OCI-LY7 (cell line): ENCODE results near the gene DGLUCY. TPM values are rescaled to one million over a fixed set of nuclear protein-coding genes. Genes with fewer than 3 reads are reported as not detected.
"Not testable (repeated sequence)": the region's sequence is repeated elsewhere in the genome, so short reads cannot be mapped to it uniquely, and the experiment has no call there.

Source experiments
- BruUV-seq: library from RNA; stranded (reverse); fragments of 400-500 nt; replicated peaks from 2 replicates; lab custom pipeline; 2021; lab: Mats Ljungman, UMichigan
- CTCF ChIA-PET: fragments of 300-600 bp; sonication (Branson Sonifier 250); formaldehyde crosslinking; loops from one replicate; lab custom pipeline; 2022; ENCODE audit warnings: antibody characterized with exemption; ENCODE audit not compliant: unreplicated experiment; lab: Charles Lee
- POLR2A ChIA-PET: fragments of 300-600 bp; sonication (Branson Sonifier 250); formaldehyde crosslinking; loops from one replicate; lab custom pipeline; 2022; ENCODE audit warnings: antibody characterized with exemption; lab: Charles Lee
- DNase-seq: peaks from one replicate; pipeline ENCODE4 v3.0.0-alpha.2; 2015; ENCODE audit warnings: low spot score
- H2AFZ ChIP-seq: fragments of 200-600 bp; sonication (generic), shearing (Covaris generic); 2 replicates; pipeline ENCODE4 v1.6.1; 2014; ENCODE audit warnings: mild to moderate bottlenecking, antibody characterized with exemption, low read length, moderate library complexity
- H3K27ac ChIP-seq: fragments of 200-600 bp; sonication (generic); 2 replicates; pipeline ENCODE4 v1.5.1; 2014; ENCODE audit warnings: mixed run types, low read depth, mild to moderate bottlenecking, moderate library complexity, low read length, inconsistent platforms; ENCODE audit not compliant: poor library complexity, severe bottlenecking
- H3K36me3 ChIP-seq: fragments of 200-600 bp; sonication (generic); 2 replicates; pipeline ENCODE4 v1.6.1; 2014; ENCODE audit warnings: mild to moderate bottlenecking, antibody characterized with exemption, low read length, moderate library complexity, mixed read lengths; ENCODE audit not compliant: insufficient read depth
- H3K4me1 ChIP-seq: fragments of 200-600 bp; sonication (generic); 2 replicates; pipeline ENCODE4 v1.5.1; 2014; ENCODE audit warnings: mild to moderate bottlenecking, low read length; ENCODE audit not compliant: insufficient read depth, poor library complexity, severe bottlenecking
- H3K4me2 ChIP-seq: fragments of 200-600 bp; sonication (generic); 2 replicates; pipeline ENCODE4 v1.6.1; 2014; ENCODE audit warnings: mild to moderate bottlenecking, low read length
- H3K4me3 ChIP-seq: fragments of 200-600 bp; sonication (generic); 2 replicates; pipeline ENCODE4 v1.5.1; 2014; ENCODE audit warnings: mild to moderate bottlenecking, low read depth, low read length; ENCODE audit not compliant: poor library complexity, severe bottlenecking
- H3K79me2 ChIP-seq: fragments of 200-600 bp; sonication (generic); 2 replicates; pipeline ENCODE4 v1.6.1; 2016; ENCODE audit warnings: low read depth, mild to moderate bottlenecking, low read length, moderate library complexity, mixed read lengths; ENCODE audit not compliant: insufficient read depth
- H3K9me2 ChIP-seq: fragments of 200-600 bp; sonication (generic); 2 replicates; pipeline ENCODE4 v1.6.1; 2016; ENCODE audit warnings: mild to moderate bottlenecking, low read length, mixed read lengths; ENCODE audit not compliant: insufficient read depth
- H3K9me3 ChIP-seq: fragments of 200-600 bp; sonication (generic); 2 replicates; pipeline ENCODE4 v1.6.1; 2014; ENCODE audit warnings: mild to moderate bottlenecking, mixed run types, low read length, mixed read lengths
- H4K20me1 ChIP-seq: fragments of 200-600 bp; sonication (generic); 2 replicates; pipeline ENCODE4 v1.6.1; 2014; ENCODE audit warnings: mild to moderate bottlenecking, antibody characterized with exemption, low read length, moderate library complexity, mixed read lengths; ENCODE audit not compliant: insufficient read depth
- EZH2phosphoT487 ChIP-seq: fragments of 200-600 bp; sonication (generic); IDR thresholded peaks from 2 replicates; pipeline ENCODE4 v1.6.1; 2018; ENCODE audit warnings: low read depth, borderline replicate concordance, mild to moderate bottlenecking, mixed run types, antibody characterized with exemption, low read length, moderate library complexity, mixed read lengths
- intact Hi-C: fragments of 100-400 bp; cut with micrococcal nuclease; formaldehyde crosslinking; loops from one replicate; pipeline ENCODE4 v1.10.0; 2022; ENCODE audit not compliant: unreplicated experiment
- total RNA-seq, 2 experiments: library from RNA; depleted of rRNA in 1 of 2; stranded (reverse); fragments of >200 nt in 1 of 2; shearing (Covaris generic) in 1 of 2; gene quantifications; 2 replicates each; pipeline ENCODE4 v1.2.3, GENCODE V29; 2014 to 2022
- TF ChIP-seq, protein P1 (sequence below): fragments of 200-600 bp; sonication (generic); conservative IDR thresholded peaks from 2 replicates; pipeline ENCODE4 v1.5.1; 2014; ENCODE audit warnings: mild to moderate bottlenecking, antibody characterized with exemption, low read length, moderate library complexity, mixed read lengths

DGLUCY gene
- total RNA-seq, 2 experiments from 2014 or later = 37.6 to 56.8 TPM

DNA sequence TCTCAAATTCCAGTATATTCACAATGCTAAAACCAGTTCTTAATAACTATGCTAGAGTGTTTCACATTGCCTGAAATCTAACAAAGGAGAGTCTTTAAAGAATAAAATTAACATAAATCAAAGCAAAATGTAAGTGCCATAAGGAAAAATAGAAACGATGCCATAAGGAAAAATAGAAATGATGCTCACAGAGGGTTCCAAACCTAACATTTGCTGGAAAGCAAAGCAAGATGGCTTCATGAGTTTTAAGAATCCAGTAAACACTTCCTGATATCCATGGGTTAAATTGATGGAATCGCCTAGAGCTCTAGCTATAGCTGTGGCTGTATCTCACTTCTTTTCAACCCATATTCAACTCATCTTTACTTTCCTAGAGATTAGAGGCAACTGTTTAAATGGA is 66.7 kb downstream of the DGLUCY start:
- BruUV-seq = no TSS peak
- POLR2A ChIA-PET = interaction anchor here (0.6 to 0.7 kb wide), 2 partner anchors 29 to 249 kb away, joined by 3 to 4 read pairs; no protein-coding TSS in a partner anchor

DNA sequence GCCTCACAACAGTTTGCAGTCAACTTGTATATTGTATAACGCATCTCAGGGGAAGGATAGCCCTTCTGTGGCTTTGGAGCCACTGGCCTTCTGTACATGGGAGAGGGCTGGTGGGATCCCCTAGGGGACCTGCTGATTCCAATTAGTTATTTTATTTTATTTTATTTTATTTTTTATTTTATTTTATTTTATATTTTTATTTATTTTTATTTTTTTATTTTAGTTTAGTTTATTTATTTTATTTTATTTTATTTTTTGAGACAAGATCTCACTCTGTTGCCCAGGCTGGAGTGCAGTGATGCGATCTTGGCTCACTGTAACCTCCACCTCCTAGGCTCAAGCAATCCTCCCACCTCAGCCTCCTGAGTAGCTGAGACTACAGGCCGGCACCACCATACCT is 68.9 kb downstream of the DGLUCY start:
- H3K79me2 ChIP-seq, H3K9me2 ChIP-seq, H3K9me3 ChIP-seq, DNase-seq, H3K4me1 ChIP-seq, H3K4me3 ChIP-seq, H4K20me1 ChIP-seq, H3K27ac ChIP-seq, CTCF ChIA-PET, BruUV-seq, H3K4me2 ChIP-seq, intact Hi-C loops, H2AFZ ChIP-seq: not testable (repeated sequence)
- POLR2A ChIA-PET = interaction anchor here (0.6 kb wide), 1 partner anchor 781 kb away, joined by 3 read pairs; no protein-coding TSS in a partner anchor
- peaks cover 49% of the 10 kb centered on the region for H3K36me3 ChIP-seq

More for the DNA sequence above, 66.7 kb downstream of the DGLUCY start:
- CTCF ChIA-PET = no interaction called here
- Histone ChIP-seq H3K4me3 (no peak overlapping the region), H3K4me2 (no peak overlapping the region), H3K36me3 (peaks cover 42% of the 10 kb centered on the region), H3K9me3 (no peaks in the 10 kb centered on the region), H3K27ac (no peak overlapping the region), H3K4me1 (peaks cover 10% of the 10 kb centered on the region), H3K79me2 (no peaks in the 10 kb centered on the region), H2AFZ (no peak overlapping the region), H4K20me1 (no peaks in the 10 kb centered on the region), H3K9me2 (no peaks in the 10 kb centered on the region)
- no peak for TF ChIP-seq EZH2phosphoT487
- TF ChIP-seq, protein P1, sequence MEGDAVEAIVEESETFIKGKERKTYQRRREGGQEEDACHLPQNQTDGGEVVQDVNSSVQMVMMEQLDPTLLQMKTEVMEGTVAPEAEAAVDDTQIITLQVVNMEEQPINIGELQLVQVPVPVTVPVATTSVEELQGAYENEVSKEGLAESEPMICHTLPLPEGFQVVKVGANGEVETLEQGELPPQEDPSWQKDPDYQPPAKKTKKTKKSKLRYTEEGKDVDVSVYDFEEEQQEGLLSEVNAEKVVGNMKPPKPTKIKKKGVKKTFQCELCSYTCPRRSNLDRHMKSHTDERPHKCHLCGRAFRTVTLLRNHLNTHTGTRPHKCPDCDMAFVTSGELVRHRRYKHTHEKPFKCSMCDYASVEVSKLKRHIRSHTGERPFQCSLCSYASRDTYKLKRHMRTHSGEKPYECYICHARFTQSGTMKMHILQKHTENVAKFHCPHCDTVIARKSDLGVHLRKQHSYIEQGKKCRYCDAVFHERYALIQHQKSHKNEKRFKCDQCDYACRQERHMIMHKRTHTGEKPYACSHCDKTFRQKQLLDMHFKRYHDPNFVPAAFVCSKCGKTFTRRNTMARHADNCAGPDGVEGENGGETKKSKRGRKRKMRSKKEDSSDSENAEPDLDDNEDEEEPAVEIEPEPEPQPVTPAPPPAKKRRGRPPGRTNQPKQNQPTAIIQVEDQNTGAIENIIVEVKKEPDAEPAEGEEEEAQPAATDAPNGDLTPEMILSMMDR = no peak
- intact Hi-C loops = no loop called here
- no peak for DNase-seq

- no peaks in the 10 kb centered on the region for H3K9me3 ChIP-seq
- H3K36me3 ChIP-seq = peaks cover 56% of the 10 kb centered on the region
- H2AFZ ChIP-seq = no peak overlapping the region
- no peaks in the 10 kb centered on the region for H3K4me1 ChIP-seq
- no peak overlapping the region for H3K4me2 ChIP-seq
- H3K27ac ChIP-seq = no peak overlapping the region
- H4K20me1 ChIP-seq = no peaks in the 10 kb centered on the region
- no peak for DNase-seq
- no peak overlapping the region for H3K4me3 ChIP-seq
- H3K79me2 ChIP-seq = no peaks in the 10 kb centered on the region
- H3K9me2 ChIP-seq = no peaks in the 10 kb centered on the region
- BruUV-seq = no TSS peak
- TF ChIP-seq, protein P1 = no peak
- no peak for TF ChIP-seq EZH2phosphoT487
- intact Hi-C loops = no loop called here
- POLR2A ChIA-PET = interaction anchor here (0.7 to 1.2 kb wide), 2 partner anchors 94 to 425 kb away, joined by 4 to 10 read pairs; no protein-coding TSS in a partner anchor
- CTCF ChIA-PET = no interaction called here
These were observed 70.7 kb downstream of the DGLUCY start for GRCh38 chr14:91184559-91184958.
